ENCODE results near the gene PANK4.

Gene PANK4

DNA sequence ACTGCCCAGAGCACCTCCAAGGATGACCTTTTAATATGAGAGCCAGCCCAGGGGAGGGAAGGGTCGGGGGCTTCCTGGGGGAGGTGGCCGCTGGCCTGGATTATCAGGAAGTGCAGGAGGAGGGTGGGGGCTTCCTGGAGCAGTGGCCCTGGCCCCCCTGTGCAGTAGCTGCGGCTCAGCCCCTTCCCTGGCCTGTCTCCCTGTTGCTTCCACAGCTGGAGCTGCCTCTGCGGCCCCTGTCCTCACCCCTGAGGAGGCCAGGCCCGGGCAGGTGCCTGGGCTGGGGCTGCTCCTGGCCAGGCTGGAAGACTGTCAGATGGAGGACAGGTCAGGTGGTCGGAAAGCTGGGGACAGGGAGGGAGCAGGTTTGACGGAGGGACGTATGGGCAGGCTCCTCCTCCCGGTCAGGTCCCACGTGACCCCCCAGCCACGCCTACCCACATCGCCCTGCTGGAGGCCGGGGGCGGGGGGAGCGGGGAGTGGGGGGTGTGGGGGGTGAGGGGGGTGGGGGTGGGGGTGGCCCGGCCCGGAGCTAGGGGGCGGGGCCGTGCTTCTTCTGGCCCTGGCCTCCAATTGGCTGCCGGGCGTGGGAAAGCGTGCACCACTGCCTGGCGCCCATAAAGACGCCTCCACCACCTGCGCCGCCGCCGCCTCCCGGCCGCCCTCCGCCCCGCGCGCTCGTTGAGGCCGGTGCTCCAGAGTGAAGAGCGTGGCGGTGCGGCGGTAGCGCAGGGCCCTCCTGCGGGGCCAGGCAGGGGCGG, 19.5 kb upstream of the PANK4 start:
- TF ChIP-seq TCF12 (IDR thresholded peaks at IDR 0.05; ENCODE audit: low read depth) (0 out of 2 replicates have a peak, but pooled peaks have one; percentile 24), ZBTB7A (IDR thresholded peaks at IDR 0.05; ENCODE audit: low read depth) (no peak), EGR1 (IDR thresholded peaks at IDR 0.05) (no peak), CEBPB (IDR thresholded peaks at IDR 0.05) (no peak), TAF1 (IDR thresholded peaks at IDR 0.05; ENCODE audit: low read depth) (0 out of 2 replicates have a peak, but pooled peaks have one; percentile 22), YY1 (IDR thresholded peaks at IDR 0.05; ENCODE audit: low read depth) (no peak), TEAD4 (IDR thresholded peaks at IDR 0.05) (no peak), CREB1 (IDR thresholded peaks at IDR 0.05; ENCODE audit: low read depth) (no peak), USF1 (IDR thresholded peaks at IDR 0.05) (peak; percentile 94), NFIC (IDR thresholded peaks at IDR 0.05) (no peak), RAD21 (IDR thresholded peaks at IDR 0.05; ENCODE audit: low read depth) (no peak), MAX (IDR thresholded peaks at IDR 0.05) (peak; percentile 70; the same call in 1 of the 2 replicates), FOXM1 (IDR thresholded peaks at IDR 0.05; ENCODE audit: borderline replicate concordance, low read depth) (no peak), EP300 (IDR thresholded peaks at IDR 0.05; ENCODE audit: borderline replicate concordance) (no peak)
- TF ChIP-seq, protein P1, sequence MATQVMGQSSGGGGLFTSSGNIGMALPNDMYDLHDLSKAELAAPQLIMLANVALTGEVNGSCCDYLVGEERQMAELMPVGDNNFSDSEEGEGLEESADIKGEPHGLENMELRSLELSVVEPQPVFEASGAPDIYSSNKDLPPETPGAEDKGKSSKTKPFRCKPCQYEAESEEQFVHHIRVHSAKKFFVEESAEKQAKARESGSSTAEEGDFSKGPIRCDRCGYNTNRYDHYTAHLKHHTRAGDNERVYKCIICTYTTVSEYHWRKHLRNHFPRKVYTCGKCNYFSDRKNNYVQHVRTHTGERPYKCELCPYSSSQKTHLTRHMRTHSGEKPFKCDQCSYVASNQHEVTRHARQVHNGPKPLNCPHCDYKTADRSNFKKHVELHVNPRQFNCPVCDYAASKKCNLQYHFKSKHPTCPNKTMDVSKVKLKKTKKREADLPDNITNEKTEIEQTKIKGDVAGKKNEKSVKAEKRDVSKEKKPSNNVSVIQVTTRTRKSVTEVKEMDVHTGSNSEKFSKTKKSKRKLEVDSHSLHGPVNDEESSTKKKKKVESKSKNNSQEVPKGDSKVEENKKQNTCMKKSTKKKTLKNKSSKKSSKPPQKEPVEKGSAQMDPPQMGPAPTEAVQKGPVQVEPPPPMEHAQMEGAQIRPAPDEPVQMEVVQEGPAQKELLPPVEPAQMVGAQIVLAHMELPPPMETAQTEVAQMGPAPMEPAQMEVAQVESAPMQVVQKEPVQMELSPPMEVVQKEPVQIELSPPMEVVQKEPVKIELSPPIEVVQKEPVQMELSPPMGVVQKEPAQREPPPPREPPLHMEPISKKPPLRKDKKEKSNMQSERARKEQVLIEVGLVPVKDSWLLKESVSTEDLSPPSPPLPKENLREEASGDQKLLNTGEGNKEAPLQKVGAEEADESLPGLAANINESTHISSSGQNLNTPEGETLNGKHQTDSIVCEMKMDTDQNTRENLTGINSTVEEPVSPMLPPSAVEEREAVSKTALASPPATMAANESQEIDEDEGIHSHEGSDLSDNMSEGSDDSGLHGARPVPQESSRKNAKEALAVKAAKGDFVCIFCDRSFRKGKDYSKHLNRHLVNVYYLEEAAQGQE (IDR thresholded peaks at IDR 0.05; ENCODE audit: low read depth): no peak

DNA sequence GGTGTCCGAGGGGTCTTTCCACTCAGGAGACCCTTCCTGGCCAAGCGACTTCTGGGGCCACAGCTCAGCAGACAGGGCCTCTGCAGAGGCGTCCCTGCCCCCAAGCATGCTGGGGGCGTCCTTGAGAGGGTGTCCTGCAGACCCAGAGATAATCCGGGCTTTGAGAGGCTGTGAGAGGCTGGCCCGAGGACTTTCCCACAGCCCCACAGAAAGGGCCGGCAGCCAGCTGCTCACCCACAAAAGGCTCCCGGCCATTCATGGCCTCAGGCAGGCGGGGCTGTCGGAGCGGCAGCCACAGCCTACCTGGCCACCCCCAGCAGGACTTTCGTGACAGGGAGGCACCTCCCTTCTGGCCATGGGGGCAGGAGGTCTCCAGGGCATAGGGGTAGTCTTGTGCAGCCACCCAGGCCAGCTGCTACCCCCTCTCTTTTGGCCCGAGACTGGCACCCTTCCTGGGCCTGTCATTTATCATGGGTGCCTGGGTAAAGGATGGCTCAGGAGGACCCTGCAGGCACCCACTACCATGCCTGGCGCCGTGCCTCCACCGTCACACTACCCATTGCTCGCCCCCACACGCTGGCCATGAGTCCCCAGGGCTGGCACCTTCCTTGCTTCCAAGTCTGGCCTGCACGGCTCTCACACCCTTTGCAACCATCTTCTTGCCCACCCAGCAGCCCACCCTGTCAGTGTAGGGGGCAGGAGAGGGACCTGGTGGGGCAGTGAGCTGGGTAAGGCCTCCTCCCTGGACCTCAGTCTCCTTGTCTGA, 18.7 kb upstream of the PANK4 start:
- TF ChIP-seq TAF1 (IDR thresholded peaks at IDR 0.05; ENCODE audit: low read depth) (no peak), TEAD4 (IDR thresholded peaks at IDR 0.05) (no peak)

DNA sequence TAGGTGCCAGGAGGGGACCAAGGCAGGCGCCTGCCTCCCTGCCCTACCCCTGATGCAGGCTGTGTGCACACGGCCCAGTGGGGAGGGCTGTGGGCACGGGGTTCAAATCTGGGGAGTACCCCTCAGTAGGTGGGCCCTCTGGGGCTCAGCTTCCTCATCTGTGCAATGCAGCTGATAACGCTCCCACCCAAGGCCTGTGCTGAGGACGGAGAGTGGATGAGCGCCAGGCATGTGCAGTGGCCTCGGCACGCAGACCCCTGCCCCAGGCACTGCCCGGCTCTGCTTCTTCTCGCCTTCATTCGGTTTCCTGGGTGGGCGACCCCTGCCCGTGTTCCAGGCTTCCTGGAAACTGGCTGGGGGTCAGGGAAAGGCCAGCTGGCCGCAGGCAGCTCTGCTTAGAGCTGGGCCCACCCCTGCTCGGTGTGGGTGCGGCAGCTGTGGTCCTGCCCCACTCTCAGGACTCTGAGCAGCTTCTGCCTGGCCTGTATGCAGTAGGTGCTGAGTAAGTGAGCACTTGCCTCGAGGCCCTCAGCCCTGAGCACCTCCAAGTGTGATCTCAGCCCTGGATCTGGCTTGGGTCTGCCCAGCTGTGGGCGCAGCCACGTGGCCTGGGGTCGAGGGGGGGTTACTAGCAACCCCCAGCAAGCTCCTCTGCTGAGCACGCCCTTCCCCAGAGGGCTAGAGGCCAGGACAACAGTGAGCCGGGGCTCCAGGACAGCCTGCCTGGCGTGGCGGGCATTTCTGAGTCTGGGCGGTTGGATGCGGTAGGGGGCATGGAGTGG, 17.9 kb upstream of the PANK4 start:
- 0 out of 2 replicates have a peak, but pooled peaks have one; percentile 10 for TF ChIP-seq ZBTB7A (IDR thresholded peaks at IDR 0.05; ENCODE audit: low read depth)
- TF ChIP-seq NFIC (IDR thresholded peaks at IDR 0.05): no peak

DNA sequence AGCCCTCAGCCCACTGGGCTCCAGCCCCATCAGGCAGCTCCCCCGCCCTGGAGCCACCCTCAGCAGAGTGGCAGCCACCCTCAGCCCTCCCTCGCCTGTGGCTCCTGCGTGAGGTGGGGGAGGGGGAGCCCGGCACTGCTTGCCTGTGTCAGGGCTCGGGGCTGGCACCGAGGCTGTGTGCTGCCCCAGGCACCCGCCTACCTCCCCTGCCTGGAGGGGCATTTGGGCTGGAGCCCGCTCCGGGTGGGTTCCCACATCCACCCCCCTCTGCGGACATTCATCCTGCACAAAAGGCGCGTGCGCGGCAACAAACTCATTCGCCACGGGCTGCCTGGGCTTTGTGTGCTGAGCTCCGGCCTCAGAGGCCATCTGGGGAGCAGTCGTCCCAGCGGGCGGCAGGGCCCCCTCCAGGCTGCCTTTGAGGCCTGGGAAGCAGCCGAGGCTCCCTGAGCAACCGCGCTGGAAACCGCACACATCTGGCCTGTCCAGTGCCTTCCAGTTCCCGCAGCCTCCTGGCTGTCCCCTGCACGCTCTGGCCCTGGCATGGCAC, 17.2 kb upstream of the PANK4 start:
- TF ChIP-seq USF1 (IDR thresholded peaks at IDR 0.05): no peak
- TF ChIP-seq CEBPB (IDR thresholded peaks at IDR 0.05): no peak
- TF ChIP-seq RAD21 (IDR thresholded peaks at IDR 0.05; ENCODE audit: low read depth): no peak
- 0 out of 2 replicates have a peak, but pooled peaks have one; percentile 11 for TF ChIP-seq ZBTB7A (IDR thresholded peaks at IDR 0.05; ENCODE audit: low read depth)
- TF ChIP-seq, protein P1 (IDR thresholded peaks at IDR 0.05; ENCODE audit: low read depth): no peak
- no peak for TF ChIP-seq EGR1 (IDR thresholded peaks at IDR 0.05)
- TF ChIP-seq YY1 (IDR thresholded peaks at IDR 0.05; ENCODE audit: low read depth): no peak

DNA sequence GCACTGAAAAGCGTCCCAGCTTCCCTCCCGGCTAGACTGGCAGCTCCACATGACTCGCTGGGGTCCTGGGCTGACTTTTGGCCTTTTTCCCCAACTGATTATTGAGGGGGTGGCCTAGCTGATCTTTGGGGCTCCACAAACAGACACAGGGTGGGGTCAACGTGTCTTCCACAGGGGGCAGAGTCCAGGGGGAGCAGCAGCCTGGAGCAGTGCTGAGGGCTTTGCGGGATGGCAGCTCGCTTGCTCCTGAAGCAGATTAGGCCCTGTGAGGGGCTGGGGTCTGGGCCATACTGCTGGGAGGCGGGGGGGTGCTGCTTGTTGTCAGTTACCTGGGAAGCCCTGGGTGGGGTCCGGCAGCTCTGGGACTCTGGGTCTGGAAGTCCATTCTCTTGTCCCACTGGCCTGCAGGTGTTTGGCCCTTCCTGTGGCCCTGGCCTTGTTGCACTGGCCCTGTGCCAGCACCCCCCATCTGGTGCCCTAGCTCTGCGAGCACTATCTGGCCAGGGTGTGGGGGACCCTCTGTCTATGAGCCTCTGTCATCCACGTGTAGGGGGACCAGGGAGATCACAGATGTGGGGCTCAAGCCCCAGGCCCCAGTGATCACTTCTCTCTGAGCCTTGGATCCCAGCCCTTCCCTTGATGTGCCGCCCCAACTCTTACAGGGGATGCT, 16.0 kb upstream of the PANK4 start:
- TF ChIP-seq, protein P1 (IDR thresholded peaks at IDR 0.05; ENCODE audit: low read depth): no peak
- peak; percentile 68 for TF ChIP-seq NFIC (IDR thresholded peaks at IDR 0.05)
